Activated CD4-positive, alpha-beta memory T cell treated with anti-CD3 and anti-CD28 coated beads for 36 hours (primary cell): ENCODE results near the gene AZGP1. TPM values are rescaled to one million over a fixed set of nuclear protein-coding genes. Genes with fewer than 3 reads are reported as not detected.
"Not testable (repeated sequence)": the region's sequence is repeated elsewhere in the genome, so short reads cannot be mapped to it uniquely, and the experiment has no call there.

ENCODE experiments used
- CTCF ChIA-PET: fragments of 350-600 bp; sonication (Branson Sonifier 250); formaldehyde crosslinking; loops from one replicate; lab custom pipeline; 2021; ENCODE audit warnings: antibody characterized with exemption, inconsistent platforms; lab: Charles Lee
- POLR2A ChIA-PET: fragments of 350-600 bp; sonication (Branson Sonifier 250); formaldehyde crosslinking; loops from one replicate; lab custom pipeline; 2021; ENCODE audit warnings: antibody characterized with exemption; lab: Charles Lee
- DNase-seq: peaks from one replicate; pipeline ENCODE4 v3.0.0-alpha.2; 2020
- H3K27ac Mint-ChIP-seq: one replicate; pipeline ENCODE4 v1.8.0; 2021; ENCODE audit warnings: mixed read lengths
- H3K27me3 Mint-ChIP-seq: one replicate; pipeline ENCODE4 v1.8.0; 2021; ENCODE audit warnings: mixed read lengths
- H3K36me3 Mint-ChIP-seq: one replicate; pipeline ENCODE4 v1.8.0; 2021; ENCODE audit warnings: mixed read lengths
- H3K4me1 Mint-ChIP-seq: one replicate; pipeline ENCODE4 v1.8.0; 2021; ENCODE audit warnings: low read depth, mixed read lengths
- H3K4me3 Mint-ChIP-seq: one replicate; pipeline ENCODE4 v1.8.0; 2021; ENCODE audit warnings: mild to moderate bottlenecking, mixed read lengths
- H3K9me3 Mint-ChIP-seq: one replicate; pipeline ENCODE4 v1.8.0; 2021; ENCODE audit warnings: mixed read lengths
- intact Hi-C: fragments of 100-400 bp; cut with micrococcal nuclease; formaldehyde crosslinking; loops from one replicate; pipeline ENCODE4 v1.15.1; 2023
- total RNA-seq, 2 experiments: library from RNA; stranded (reverse); gene quantifications; one replicate each; pipeline ENCODE4 v1.2.3, GENCODE V29; 2021

Gene AZGP1
- total RNA-seq, 2 experiments from 2014 or later, result not detected

DNA sequence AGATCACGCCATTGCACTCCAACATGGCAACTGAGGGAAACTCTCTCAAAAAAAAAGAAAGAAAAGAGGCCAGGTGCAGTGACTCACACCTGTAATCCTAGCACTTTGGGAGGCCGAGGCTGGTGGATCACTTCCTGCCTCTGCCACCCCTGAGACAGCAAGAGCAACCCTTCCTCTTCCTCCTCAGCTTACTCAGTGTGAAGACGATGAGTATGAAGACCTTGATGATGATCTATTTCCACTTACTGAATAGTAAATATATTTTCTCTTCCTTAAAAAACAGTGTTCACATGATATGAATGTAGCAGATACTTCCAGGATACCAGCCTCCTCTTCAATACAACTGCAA is 37.5 kb upstream of the AZGP1 start:
- ChIA-PET CTCF (no interaction called here), POLR2A (no interaction called here)
- peak overlapping the region; percentile 47 for H3K27ac Mint-ChIP-seq
- H3K36me3 Mint-ChIP-seq, result peaks cover 8% of the 10 kb centered on the region
- H3K4me1 Mint-ChIP-seq, result peaks cover 30% of the 10 kb centered on the region
- no peaks in the 10 kb centered on the region for H3K9me3 Mint-ChIP-seq
- no peak overlapping the region for H3K4me3 Mint-ChIP-seq
- intact Hi-C loops, result no loop called here
- no peaks in the 10 kb centered on the region for H3K27me3 Mint-ChIP-seq
- DNase-seq, result peak; percentile 68

GRCh38 chr7:100012385-100013327 is 36.8 kb upstream of the AZGP1 start:
- intact Hi-C loops, DNase-seq, H3K4me3 Mint-ChIP-seq, H3K27me3 Mint-ChIP-seq, H3K36me3 Mint-ChIP-seq, POLR2A ChIA-PET, H3K9me3 Mint-ChIP-seq: not testable (repeated sequence)
- CTCF ChIA-PET, result interaction anchor here (1.5 kb wide), 1 partner anchor 18 kb away, joined by 4 read pairs; no protein-coding TSS in a partner anchor
- Mint-ChIP-seq H3K27ac (peak overlapping the region; percentile 33), H3K4me1 (peaks cover 26% of the 10 kb centered on the region)

- H3K27me3 Mint-ChIP-seq, result peaks cover 2% of the 10 kb centered on the region
- intact Hi-C loops, result no loop called here
- no peak overlapping the region for H3K4me3 Mint-ChIP-seq
- no peaks in the 10 kb centered on the region for H3K9me3 Mint-ChIP-seq
- peaks cover 17% of the 10 kb centered on the region for H3K4me1 Mint-ChIP-seq
- ChIA-PET POLR2A (no interaction called here), CTCF (interaction anchor here (1.5 kb wide), 1 partner anchor 17 kb away, joined by 4 read pairs; no protein-coding TSS in a partner anchor)
- H3K27ac Mint-ChIP-seq, result no peak overlapping the region
- no peak for DNase-seq
- H3K36me3 Mint-ChIP-seq, result peaks cover 4% of the 10 kb centered on the region
Measured at GRCh38 chr7:100011516-100011915, 35.7 kb upstream of the AZGP1 start.

GRCh38 chr7:100010901-100011300 is 35.1 kb upstream of the AZGP1 start:
- no peak for DNase-seq
- Mint-ChIP-seq H3K4me1 (peaks cover 11% of the 10 kb centered on the region), H3K4me3 (no peak overlapping the region), H3K27ac (no peak overlapping the region), H3K9me3 (no peaks in the 10 kb centered on the region), H3K36me3 (peaks cover under 1% of the 10 kb centered on the region), H3K27me3 (peaks cover 2% of the 10 kb centered on the region)
- POLR2A ChIA-PET, result no interaction called here
- intact Hi-C loops, result no loop called here
- CTCF ChIA-PET, result no interaction called here

DNA sequence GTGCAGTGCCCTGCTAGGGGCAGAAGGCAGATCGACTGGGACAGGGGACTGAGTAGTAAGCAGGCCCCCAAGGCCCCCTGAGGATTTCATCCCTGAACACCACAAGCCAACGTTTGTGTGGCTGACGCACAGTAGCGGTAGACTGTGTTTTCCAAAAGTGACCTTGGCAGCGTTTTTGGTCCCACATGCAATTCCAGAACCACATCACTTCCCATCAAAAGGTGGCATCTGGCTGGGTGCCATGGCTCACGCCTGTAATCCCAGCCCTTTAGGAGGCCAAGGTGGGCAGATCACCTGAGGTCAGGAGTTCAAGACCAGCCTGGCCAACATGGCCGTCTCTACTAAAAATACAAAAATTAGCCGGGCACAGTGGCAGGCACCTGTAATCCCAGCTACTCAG is 34.1 kb upstream of the AZGP1 start:
- H3K4me1 Mint-ChIP-seq, intact Hi-C loops, H3K27me3 Mint-ChIP-seq, CTCF ChIA-PET, DNase-seq, H3K9me3 Mint-ChIP-seq, POLR2A ChIA-PET, H3K4me3 Mint-ChIP-seq, H3K36me3 Mint-ChIP-seq, H3K27ac Mint-ChIP-seq: not testable (repeated sequence)

DNA sequence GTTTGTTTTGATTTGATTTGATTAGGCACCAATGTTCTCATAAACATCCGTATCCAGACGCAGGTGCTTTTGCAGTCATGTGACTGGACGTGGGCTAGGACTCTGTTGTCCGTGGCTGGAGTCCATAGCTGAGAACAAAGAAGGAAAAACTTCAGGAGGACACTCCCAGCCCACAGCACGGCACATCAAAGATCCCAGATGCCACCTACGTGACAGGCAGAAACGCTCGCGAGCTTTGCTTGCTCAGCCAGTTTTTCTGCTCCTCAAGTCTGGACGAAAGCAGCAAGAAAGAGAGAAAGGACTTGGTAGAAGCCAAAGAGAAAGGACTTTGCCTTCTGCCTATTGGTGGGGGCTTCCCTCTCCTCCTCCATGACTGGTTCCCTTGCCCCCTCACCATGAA is 32.7 kb upstream of the AZGP1 start:
- intact Hi-C loops, result no loop called here
- POLR2A ChIA-PET, result interaction anchor here (0.5 kb wide), 1 partner anchor 606 kb away, joined by 3 read pairs; no protein-coding TSS in a partner anchor
- Mint-ChIP-seq H3K27me3 (peaks cover 2% of the 10 kb centered on the region), H3K4me1 (peaks cover 4% of the 10 kb centered on the region), H3K4me3 (no peak overlapping the region), H3K9me3 (no peaks in the 10 kb centered on the region), H3K27ac (no peak overlapping the region), H3K36me3 (no peaks in the 10 kb centered on the region)
- CTCF ChIA-PET, result interaction anchor here (0.7 kb wide), 1 partner anchor 79 kb away, joined by 3 read pairs; the partner anchor contains the start of gene GJC3
- no peak for DNase-seq

GRCh38 chr7:100007887-100008286 is 32.1 kb upstream of the AZGP1 start:
- Mint-ChIP-seq H3K9me3 (no peaks in the 10 kb centered on the region), H3K36me3 (no peaks in the 10 kb centered on the region), H3K4me3 (no peak overlapping the region), H3K27ac (no peak overlapping the region), H3K27me3 (peaks cover 2% of the 10 kb centered on the region), H3K4me1 (no peaks in the 10 kb centered on the region)
- ChIA-PET POLR2A (interaction anchor here (0.5 kb wide), 1 partner anchor 607 kb away, joined by 3 read pairs; no protein-coding TSS in a partner anchor), CTCF (interaction anchor here (0.7 kb wide), 1 partner anchor 78 kb away, joined by 3 read pairs; the partner anchor contains the start of gene GJC3)
- intact Hi-C loops, result no loop called here
- DNase-seq, result no peak

DNA sequence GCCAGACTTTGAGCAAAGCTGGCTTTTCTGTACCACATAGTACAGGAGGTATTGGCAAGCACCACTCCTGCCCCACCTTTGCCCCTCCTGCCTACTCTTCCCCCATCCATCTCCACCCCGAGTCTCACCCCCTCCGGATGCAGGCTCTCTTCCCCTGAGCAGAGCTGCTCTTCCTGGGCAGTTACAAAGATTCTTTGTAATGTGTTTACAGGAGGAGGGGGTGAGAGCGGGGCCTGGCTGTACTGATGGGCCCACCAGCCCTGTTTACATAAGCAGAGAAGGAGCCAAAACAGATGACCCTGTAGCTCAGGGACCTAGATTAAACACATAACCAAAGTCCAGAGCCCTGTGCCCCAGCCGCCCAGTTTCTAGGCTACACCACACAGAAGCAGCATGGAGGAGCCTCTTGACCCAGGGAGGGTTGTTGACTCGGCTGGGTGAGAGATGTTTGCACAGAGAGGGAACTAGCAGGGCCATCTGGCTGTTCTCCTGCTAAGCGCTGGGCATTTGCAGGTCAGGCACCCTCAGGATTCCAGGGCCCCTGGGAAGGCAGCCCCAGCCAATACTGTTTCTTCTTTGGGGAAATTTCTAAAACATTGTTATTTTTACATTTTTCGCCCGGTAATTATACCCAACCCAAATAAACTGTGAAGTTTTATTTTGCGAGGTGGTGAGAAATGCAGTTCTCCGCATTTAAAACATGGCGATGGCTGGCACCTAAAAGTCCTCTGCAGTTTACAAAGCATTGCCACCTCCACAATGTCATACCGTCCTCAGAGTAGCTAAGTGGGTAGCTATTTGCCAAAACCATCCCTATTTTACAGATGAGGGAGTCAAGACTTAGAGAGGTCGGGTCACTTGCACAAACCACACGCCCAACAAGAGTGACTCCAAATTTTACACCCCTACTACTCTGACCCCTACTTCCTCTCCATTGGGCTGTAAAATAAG is 28.2 kb upstream of the AZGP1 start:
- Mint-ChIP-seq H3K27ac (no peak overlapping the region), H3K9me3 (no peaks in the 10 kb centered on the region), H3K27me3 (peaks cover 2% of the 10 kb centered on the region), H3K36me3 (no peaks in the 10 kb centered on the region), H3K4me3 (no peak overlapping the region), H3K4me1 (no peaks in the 10 kb centered on the region)
- intact Hi-C loops, result no loop called here
- DNase-seq, result no peak
- ChIA-PET CTCF (interaction anchor here (0.7 to 1.7 kb wide), 4 partner anchors 14 to 90 kb away, joined by 3 to 4 read pairs (median 3); no protein-coding TSS in a partner anchor), POLR2A (interaction anchor here (1.3 kb wide), 1 partner anchor 11 kb away, joined by 3 read pairs; the partner anchor contains the start of gene ZKSCAN1)

- intact Hi-C loops, result no loop called here
- no peak overlapping the region for H3K4me3 Mint-ChIP-seq
- ChIA-PET POLR2A (interaction anchor here (1.0 kb wide), 1 partner anchor 15 kb away, joined by 3 read pairs; the partner anchor contains the start of gene ZKSCAN1), CTCF (interaction anchor here (0.7 kb wide), 1 partner anchor 53 kb away, joined by 3 read pairs; no protein-coding TSS in a partner anchor)
- no peak for DNase-seq
- no peak overlapping the region for H3K27ac Mint-ChIP-seq
- no peaks in the 10 kb centered on the region for H3K36me3 Mint-ChIP-seq
- H3K27me3 Mint-ChIP-seq, result no peaks in the 10 kb centered on the region
- no peaks in the 10 kb centered on the region for H3K9me3 Mint-ChIP-seq
- H3K4me1 Mint-ChIP-seq, result peaks cover 9% of the 10 kb centered on the region
Measured at GRCh38 chr7:100000239-100000638, 24.4 kb upstream of the AZGP1 start.

DNA sequence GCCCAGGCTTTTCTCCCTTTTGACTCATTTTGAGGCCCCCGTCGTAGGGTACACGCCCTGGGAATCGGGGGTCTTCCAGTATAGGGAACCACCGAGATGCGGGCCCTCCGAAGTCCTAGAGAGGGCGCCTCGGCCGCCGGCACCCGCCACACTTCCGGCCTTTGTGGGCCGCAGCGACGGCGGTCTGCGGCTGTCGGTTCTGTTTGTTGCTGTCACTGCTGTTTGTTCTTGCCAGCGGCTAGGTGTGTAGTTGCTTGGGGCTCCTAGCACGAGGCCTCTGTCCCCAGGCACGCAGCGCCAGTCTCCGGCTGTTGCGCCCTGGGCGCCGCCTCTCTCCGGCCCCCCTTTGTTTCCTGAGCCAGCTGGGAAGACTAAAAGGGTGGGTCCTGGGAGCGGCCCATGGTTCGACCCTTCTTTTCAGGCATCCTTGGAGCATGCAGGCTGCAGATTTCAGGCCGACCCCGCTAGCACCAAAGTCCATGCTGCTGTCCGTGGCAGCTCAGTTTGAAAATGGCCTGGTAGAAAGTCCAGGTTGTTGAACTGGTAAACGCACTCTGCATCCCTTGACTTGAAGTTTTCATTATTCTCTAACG is 21.8 kb upstream of the AZGP1 start:
- H3K27ac Mint-ChIP-seq, result peak overlapping the region; percentile 56
- no peaks in the 10 kb centered on the region for H3K27me3 Mint-ChIP-seq
- peak overlapping the region; percentile 70 for H3K4me3 Mint-ChIP-seq
- POLR2A ChIA-PET, result interaction anchor here (1.4 to 2.5 kb wide), 2 partner anchors 18 to 78 kb away, joined by 7 to 9 read pairs; partner anchors contain the start of genes TRIM4 and ZKSCAN1
- CTCF ChIA-PET, result interaction anchor here (1.0 to 1.7 kb wide), 5 partner anchors 18 to 84 kb away, joined by 3 to 4 read pairs (median 3); partner anchors contain the start of gene ZKSCAN1
- DNase-seq, result peak; percentile 82
- H3K36me3 Mint-ChIP-seq, result no peaks in the 10 kb centered on the region
- intact Hi-C loops, result loop anchor here (2.0 kb wide), 1 partner anchor 17 kb away; the partner anchor contains the start of gene ZKSCAN1
- H3K4me1 Mint-ChIP-seq, result peaks cover 9% of the 10 kb centered on the region
- no peaks in the 10 kb centered on the region for H3K9me3 Mint-ChIP-seq
